K562 treated with DMSO at 1 percent for 12 hours (cell line): ENCODE data around the gene GPC5. TPM values are rescaled to one million over a fixed set of nuclear protein-coding genes. Genes with fewer than 3 reads are reported as not detected.

Experiments
- total RNA-seq: library from RNA; unstranded; fragments of 300-600 nt; gene quantifications from 2 replicates; pipeline ENCODE4 v1.2.3, GENCODE V29; 2022; ENCODE audit not compliant: insufficient read depth

GPC5 gene
- total RNA-seq: not detected in 2 replicates

DNA sequence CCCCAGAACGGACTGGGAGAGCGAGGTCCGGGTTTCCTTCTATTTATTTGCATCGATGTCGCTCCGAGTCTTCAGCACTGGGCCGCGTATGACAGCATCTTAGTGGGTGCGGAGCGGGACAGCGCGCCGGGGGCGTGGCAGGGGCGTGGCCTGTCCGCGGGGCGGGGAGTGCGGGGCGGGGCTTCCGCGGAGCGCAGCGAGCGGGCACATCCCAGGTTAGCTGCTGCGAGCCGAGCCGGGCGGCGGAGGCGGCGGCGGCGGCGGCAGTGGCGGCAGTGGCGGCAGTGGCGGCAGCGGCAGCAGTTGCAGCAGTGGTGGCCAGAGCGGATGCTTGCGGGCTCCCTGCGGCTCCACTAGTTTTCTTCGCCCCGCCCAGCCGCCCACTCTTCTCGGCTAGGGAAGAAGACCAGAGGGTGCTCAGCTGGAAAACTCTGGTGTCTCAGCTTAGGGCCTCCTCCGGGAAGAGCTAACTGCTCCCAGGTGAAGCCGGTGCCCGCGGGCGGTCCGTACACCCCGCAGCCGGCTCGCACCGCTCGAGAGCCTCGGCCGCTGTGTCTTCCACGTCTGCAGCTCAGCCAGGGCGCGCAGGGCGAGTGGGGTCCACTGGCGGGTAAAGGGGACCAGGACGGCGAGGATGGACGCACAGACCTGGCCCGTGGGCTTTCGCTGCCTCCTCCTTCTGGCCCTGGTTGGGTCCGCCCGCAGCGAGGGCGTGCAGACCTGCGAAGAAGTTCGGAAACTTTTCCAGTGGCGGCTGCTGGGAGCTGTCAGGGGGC is at the start of gene GPC5:
Gene GPC5, plus strand, starts transcription at position 209 of the 776 bp plus-strand sequence.

Other genes starting within 250 kb of the GPC5 start
- gene MIR17HG, start 50.9 kb upstream of the GPC5 start, total RNA-seq: 1.5 and 2.8 TPM in 2 replicates